Heart left ventricle (tissue), 13 donors: ENCODE data around the gene NAALADL2.

Source experiments
- CTCF ChIP-seq, 12 donors: fragments of 200-600 bp; sonication (generic) in 4 of 12; IDR thresholded peaks; one replicate each; pipeline versions ENCODE4 v1.5.0 to v1.8.0; 2018 to 2022; ENCODE audit warnings: antibody characterized with exemption in 12 of 12, mild to moderate bottlenecking in 5 of 12
- POLR2A ChIP-seq, 2 donors: fragments of 450-650 bp; IDR thresholded peaks; one replicate each; pipeline ENCODE4 v1.6.1; 2017; ENCODE audit warnings: antibody characterized with exemption in 2 of 2, mild to moderate bottlenecking in 2 of 2, moderate library complexity in 2 of 2
- donor health status: ischemic (EF 13 %, LVEDD 7.1; RV severe dilation, severe dysfunction).
- donor health status: DM: no; HTN: yes; CAD: no.
- donor health status: DM: no; HTN: no; CAD: no.
- donor health status: ischemic (EF 25% LVEDD 6.9; RV normal size, moderate dysfunction).
- donor health status: ischemic (EF 25% LVEDD 5.7; RV mildly dilated, moderate dysfunction).
- donor health status: ischemic (EF 35%, LVEDD 5.7; RV mildly dilated, moderate dysfunction).
- donor health status: nonischemic (EF 11% LVEDD 7.7; RV severe dilation, severe dysfunction).
- donor health status: DM: yes; HTN: yes; CAD: no.
- donor health status: PGD.
- donor health status: ischemic (EF 29% LVEDD 5.4; RV normal size, mild dysfunction).
- donor health status: nonischemic (EF 23%, LVEDD 6.1; RV moderate dilation, normal function).

GRCh38 chr3:175851541-175851940 is 992.4 kb downstream of the NAALADL2 start:
- TF ChIP-seq CTCF (IDR thresholded peaks at IDR 0.05): no peak
- no peak for TF ChIP-seq POLR2A (IDR thresholded peaks at IDR 0.05)
